G401.6 (cell line): ENCODE measurements around the gene GDPD5.

Source experiments
- FAIRE-seq: peaks from 2 replicates; lab custom pipeline; 2012; peaks lifted over from hg19 to GRCh38; lab: Jason Lieb, UNC

GDPD5 gene

GRCh38 chr11:75469785-75470405 is 55.8 kb downstream of the GDPD5 start:
- no peak for FAIRE-seq

- FAIRE-seq, result no peak
Measured at GRCh38 chr11:75468534-75469340, 57.0 kb downstream of the GDPD5 start.

- no peak for FAIRE-seq
Measured at GRCh38 chr11:75467881-75468280, 57.9 kb downstream of the GDPD5 start.

- no peak for FAIRE-seq
Measured at GRCh38 chr11:75467311-75467710, 58.4 kb downstream of the GDPD5 start.

GRCh38 chr11:75465701-75466531 is 59.8 kb downstream of the GDPD5 start:
- FAIRE-seq, result no peak

GRCh38 chr11:75463106-75463774 is 62.5 kb downstream of the GDPD5 start:
- no peak for FAIRE-seq

- FAIRE-seq, result no peak
Measured at GRCh38 chr11:75462117-75462653, 63.6 kb downstream of the GDPD5 start.

- no peak for FAIRE-seq
Measured at GRCh38 chr11:75461151-75461550, 64.6 kb downstream of the GDPD5 start.

GRCh38 chr11:75456596-75457183 is 69.1 kb downstream of the GDPD5 start:
- no peak for FAIRE-seq

- FAIRE-seq, result no peak
Measured at GRCh38 chr11:75454987-75455386, 70.8 kb downstream of the GDPD5 start.

- no peak for FAIRE-seq
Measured at GRCh38 chr11:75453916-75454655, 71.7 kb downstream of the GDPD5 start.

GRCh38 chr11:75450826-75451821 is 74.6 kb downstream of the GDPD5 start:
- FAIRE-seq, result no peak

- FAIRE-seq, result no peak
Measured at GRCh38 chr11:75450236-75450635, 75.5 kb downstream of the GDPD5 start.

GRCh38 chr11:75449776-75450175 is 76.0 kb downstream of the GDPD5 start:
- FAIRE-seq, result no peak

GRCh38 chr11:75449271-75449670 is 76.5 kb downstream of the GDPD5 start:
- no peak for FAIRE-seq

- FAIRE-seq, result no peak
Measured at GRCh38 chr11:75447415-75447814, 78.3 kb downstream of the GDPD5 start.

- FAIRE-seq, result peak; percentile 37
Measured at GRCh38 chr11:75445315-75445953, 80.3 kb downstream of the GDPD5 start.

GRCh38 chr11:75443043-75443442 is 82.7 kb downstream of the GDPD5 start:
- FAIRE-seq, result no peak
